Naive thymus-derived CD4-positive, alpha-beta T cell (primary cell): ENCODE results near the gene APOD. TPM values are rescaled to one million over a fixed set of nuclear protein-coding genes. Genes with fewer than 3 reads are reported as not detected.

Experiments
- ATAC-seq: fragments of 150-1000 bp; cut with Tn5 transposase; 2 replicates; pipeline ENCODE4 v1.10.0; 2021; ENCODE audit warnings: mild to moderate bottlenecking, moderate library complexity
- CTCF ChIA-PET: fragments of 350-600 bp; sonication (Branson Sonifier 250); formaldehyde crosslinking; loops from one replicate; lab custom pipeline; 2021; ENCODE audit warnings: antibody characterized with exemption; lab: Charles Lee
- POLR2A ChIA-PET: fragments of 350-600 bp; sonication (Branson Sonifier 250); formaldehyde crosslinking; loops from one replicate; lab custom pipeline; 2021; ENCODE audit warnings: antibody characterized with exemption, inconsistent platforms; lab: Charles Lee
- DNase-seq, 9 donors: peaks; one replicate each; pipeline versions ENCODE4 v3.0.0 to v3.0.0-alpha.2; 2020 to 2022; ENCODE audit warnings: mixed read lengths in 1 of 9
- H3K27ac ChIP-seq: one replicate; pipeline ENCODE4 v1.7.0; 2013; ENCODE audit warnings: mild to moderate bottlenecking, low read depth, low read length, moderate library complexity
- H3K27me3 ChIP-seq, 2 donors: one replicate each; pipeline ENCODE4 v1.7.0; 2013; ENCODE audit warnings: low read length in 2 of 2, mild to moderate bottlenecking in 2 of 2, moderate library complexity in 2 of 2; ENCODE audit not compliant: control insufficient read depth in 2 of 2, insufficient read depth in 2 of 2
- H3K36me3 ChIP-seq, 3 experiments: 1 replicate in 2 of 3; 2 replicates in 1 of 3; pipeline ENCODE4 v1.7.0; 2013; ENCODE audit warnings: low read length in 3 of 3, mild to moderate bottlenecking in 3 of 3, moderate library complexity in 1 of 3; ENCODE audit not compliant: insufficient read depth in 3 of 3, control insufficient read depth in 2 of 3
- H3K4me1 ChIP-seq, 2 donors: one replicate each; pipeline ENCODE4 v1.7.0; 2013; ENCODE audit warnings: low read length in 2 of 2, mild to moderate bottlenecking in 2 of 2, moderate library complexity in 1 of 2; ENCODE audit not compliant: control insufficient read depth in 2 of 2, insufficient read depth in 2 of 2
- H3K4me3 ChIP-seq: 2 replicates; pipeline ENCODE4 v1.7.0; 2013; ENCODE audit warnings: mild to moderate bottlenecking, low read length
- H3K9me3 ChIP-seq, 3 experiments: 1 replicate in 2 of 3; 2 replicates in 1 of 3; pipeline ENCODE4 v1.7.0; 2013; ENCODE audit warnings: low read length in 3 of 3; ENCODE audit not compliant: control insufficient read depth in 2 of 3
- H3K27ac Mint-ChIP-seq, 9 donors: one replicate each; pipeline ENCODE4 v1.8.0; 2020 to 2022; ENCODE audit warnings: mixed read lengths in 9 of 9, mild to moderate bottlenecking in 8 of 9, moderate library complexity in 5 of 9, inconsistent platforms in 2 of 9
- H3K27me3 Mint-ChIP-seq, 5 donors: one replicate each; pipeline ENCODE4 v1.8.0; 2021 to 2022; ENCODE audit warnings: mixed read lengths in 5 of 5, mild to moderate bottlenecking in 1 of 5
- H3K36me3 Mint-ChIP-seq, 5 donors: one replicate each; pipeline ENCODE4 v1.8.0; 2020 to 2022; ENCODE audit warnings: mixed read lengths in 5 of 5, mild to moderate bottlenecking in 3 of 5, inconsistent platforms in 1 of 5
- H3K4me1 Mint-ChIP-seq, 7 donors: one replicate each; pipeline ENCODE4 v1.8.0; 2020 to 2022; ENCODE audit warnings: mixed read lengths in 7 of 7, mild to moderate bottlenecking in 3 of 7, inconsistent platforms in 1 of 7
- H3K4me3 Mint-ChIP-seq, 10 donors: one replicate each; pipeline ENCODE4 v1.8.0; 2020 to 2022; ENCODE audit warnings: mild to moderate bottlenecking in 10 of 10, mixed read lengths in 10 of 10, moderate library complexity in 6 of 10, inconsistent platforms in 2 of 10
- H3K9me3 Mint-ChIP-seq, 11 donors: one replicate each; pipeline ENCODE4 v1.8.0; 2020 to 2022; ENCODE audit warnings: mixed read lengths in 11 of 11, mild to moderate bottlenecking in 4 of 11, inconsistent platforms in 1 of 11, moderate library complexity in 1 of 11
- intact Hi-C, 2 donors: fragments of 100-400 bp; cut with micrococcal nuclease; formaldehyde crosslinking; loops; one replicate each; pipeline ENCODE4 v1.15.1; 2023
- polyA plus RNA-seq, 2 donors: library from polyadenylated mRNA; unstranded; fragments of 300-500 nt; fragmentation: Illumina TruSeq; gene quantifications; one replicate each; pipeline ENCODE4 v1.2.3, GENCODE V29; 2021
- total RNA-seq, 6 experiments: library from RNA in 5 of 6; stranded (reverse) in 5 of 6; gene quantifications; 1 replicate in 5 of 6; 2 replicates in 1 of 6; pipeline ENCODE4 v1.2.3 and lab custom pipeline; 2021 to 2026

APOD gene
- total and polyA plus RNA-seq, 7 experiments from 2014 or later, result 0.56 TPM; not detected in 6

DNA sequence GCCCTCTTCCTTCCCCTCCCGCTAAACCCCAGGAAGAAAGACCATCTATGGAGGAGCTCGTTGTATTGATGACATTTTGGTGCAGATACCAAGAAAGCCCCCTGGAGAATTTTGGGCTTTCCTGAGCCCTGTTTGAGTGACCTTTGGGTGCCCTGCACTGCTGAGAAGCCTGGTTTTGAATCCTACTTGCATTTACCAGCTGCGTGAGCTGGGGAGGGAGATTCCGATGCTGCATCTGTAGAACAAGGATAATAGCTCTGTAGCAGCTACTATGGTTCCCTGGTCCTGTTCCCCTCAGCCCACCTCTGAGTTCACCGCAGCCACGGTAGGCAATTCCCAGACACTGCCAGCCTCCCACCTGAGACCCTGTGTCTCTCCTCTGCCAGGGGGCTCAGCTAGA, 5.2 kb downstream of the APOD start:
- Mint-ChIP-seq H3K9me3 (no peaks in the 10 kb centered on the region), H3K27ac (no peak overlapping the region), H3K36me3 (no peaks in the 10 kb centered on the region), H3K27me3 (peaks cover 0 to 14% (median 0%) of the 10 kb centered on the region in 5 donors), H3K4me1 (peaks cover 0 to 8% (median 0%) of the 10 kb centered on the region in 7 donors), H3K4me3 (no peak overlapping the region)
- H3K4me1 ChIP-seq, result no peaks in the 10 kb centered on the region
- ATAC-seq (no peak), DNase-seq (no peak)
- H3K27me3 ChIP-seq, result no peaks in the 10 kb centered on the region
- no peaks in the 10 kb centered on the region for H3K36me3 ChIP-seq
- CTCF ChIA-PET, result no interaction called here
- no peak overlapping the region for H3K4me3 ChIP-seq
- POLR2A ChIA-PET, result no interaction called here
- no peaks in the 10 kb centered on the region for H3K9me3 ChIP-seq
- intact Hi-C loops, result no loop called here
- no peak overlapping the region for H3K27ac ChIP-seq

DNA sequence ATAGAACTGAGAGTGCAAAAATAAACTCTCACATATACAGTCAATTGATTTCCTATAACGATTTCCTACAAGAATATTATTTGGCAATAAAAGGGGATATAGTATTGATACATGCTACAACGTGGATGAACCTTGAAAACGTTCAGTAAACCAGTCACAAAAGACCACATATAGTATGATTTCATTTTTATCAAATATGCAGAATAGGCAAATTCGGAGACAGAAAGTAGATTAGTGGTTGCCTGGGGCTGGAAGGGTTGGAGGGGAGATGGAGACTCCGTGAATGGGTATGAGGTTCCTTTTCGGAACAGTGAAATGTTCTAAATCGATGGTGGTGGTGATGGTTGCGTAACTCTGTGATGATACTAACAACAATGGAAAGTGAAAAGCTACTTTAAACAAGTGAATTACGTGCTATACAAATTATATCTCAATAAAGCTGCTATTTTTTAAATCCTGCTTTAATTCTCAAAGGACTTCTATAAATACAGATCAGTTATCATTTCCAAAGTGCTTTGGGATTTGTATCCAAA, 6.0 kb downstream of the APOD start:
- H3K4me3 ChIP-seq, result no peak overlapping the region
- intact Hi-C loops, result no loop called here
- Mint-ChIP-seq H3K36me3 (no peaks in the 10 kb centered on the region), H3K4me1 (peaks cover 0 to 8% (median 0%) of the 10 kb centered on the region in 7 donors), H3K9me3 (no peaks in the 10 kb centered on the region), H3K27ac (no peak overlapping the region), H3K4me3 (no peak overlapping the region), H3K27me3 (peaks cover 0 to 14% (median 0%) of the 10 kb centered on the region in 5 donors)
- H3K4me1 ChIP-seq, result no peaks in the 10 kb centered on the region
- ATAC-seq, result no peak
- no peaks in the 10 kb centered on the region for H3K9me3 ChIP-seq
- CTCF ChIA-PET, result no interaction called here
- POLR2A ChIA-PET, result no interaction called here
- no peaks in the 10 kb centered on the region for H3K27me3 ChIP-seq
- DNase-seq, result no peak
- H3K36me3 ChIP-seq, result no peaks in the 10 kb centered on the region
- H3K27ac ChIP-seq, result no peak overlapping the region

DNA sequence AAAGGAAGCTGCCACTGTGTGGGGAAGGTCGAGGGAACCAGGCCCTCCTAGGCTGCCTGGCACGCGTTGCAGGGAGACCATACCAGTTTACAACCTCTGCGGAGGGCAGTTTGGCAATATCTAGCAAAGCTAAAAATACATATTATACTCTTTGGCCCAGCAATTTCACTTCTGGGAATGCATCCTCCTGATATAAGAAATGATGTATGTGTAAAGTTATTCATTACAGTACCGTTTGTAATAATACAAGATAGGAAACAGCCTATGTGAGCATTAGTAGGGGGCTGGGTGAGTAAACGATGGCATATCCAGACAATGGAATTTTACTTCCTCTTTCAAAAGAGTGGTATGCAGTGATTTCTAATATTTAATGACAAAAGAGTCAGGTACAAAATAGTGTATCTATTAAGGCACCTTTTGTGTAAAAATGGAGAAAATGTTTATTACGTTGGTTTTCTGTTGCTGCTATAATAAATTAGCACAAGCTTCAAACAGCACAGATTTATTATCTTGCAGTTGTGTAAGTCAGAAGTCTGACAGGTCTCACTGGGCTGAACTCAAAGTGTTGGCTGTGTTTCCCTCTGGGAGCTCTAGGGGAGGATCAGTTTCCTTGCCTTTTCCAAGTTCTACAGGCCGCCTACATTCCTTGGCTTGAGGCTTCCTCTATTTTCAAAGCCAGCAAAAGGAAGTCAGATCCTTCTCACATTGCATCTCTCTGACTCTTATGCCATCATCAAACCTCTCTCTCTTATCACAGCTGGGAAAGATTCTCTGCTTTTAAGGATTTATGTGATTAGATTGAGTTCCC, 9.0 kb downstream of the APOD start:
- no peaks in the 10 kb centered on the region for H3K9me3 ChIP-seq
- no peaks in the 10 kb centered on the region for H3K36me3 ChIP-seq
- CTCF ChIA-PET, result interaction anchor here (1.3 kb wide), 1 partner anchor 19 kb away, joined by 4 read pairs; no protein-coding TSS in a partner anchor
- H3K9me3 Mint-ChIP-seq, result no peaks in the 10 kb centered on the region
- no peaks in the 10 kb centered on the region for H3K36me3 Mint-ChIP-seq
- H3K4me3 ChIP-seq, result no peak overlapping the region
- H3K27me3 Mint-ChIP-seq, result peaks cover 0 to 14% (median 0%) of the 10 kb centered on the region in 5 donors
- intact Hi-C loops, result no loop called here
- H3K4me1 ChIP-seq, result no peaks in the 10 kb centered on the region
- H3K4me1 Mint-ChIP-seq, result peaks cover 6 to 11% (median 10%) of the 10 kb centered on the region in 7 donors
- H3K27me3 ChIP-seq, result no peaks in the 10 kb centered on the region
- DNase-seq (no peak), ATAC-seq (no peak)
- POLR2A ChIA-PET, result no interaction called here
- H3K4me3 Mint-ChIP-seq, result no peak overlapping the region
- H3K27ac ChIP-seq, result no peak overlapping the region
- no peak overlapping the region for H3K27ac Mint-ChIP-seq

DNA sequence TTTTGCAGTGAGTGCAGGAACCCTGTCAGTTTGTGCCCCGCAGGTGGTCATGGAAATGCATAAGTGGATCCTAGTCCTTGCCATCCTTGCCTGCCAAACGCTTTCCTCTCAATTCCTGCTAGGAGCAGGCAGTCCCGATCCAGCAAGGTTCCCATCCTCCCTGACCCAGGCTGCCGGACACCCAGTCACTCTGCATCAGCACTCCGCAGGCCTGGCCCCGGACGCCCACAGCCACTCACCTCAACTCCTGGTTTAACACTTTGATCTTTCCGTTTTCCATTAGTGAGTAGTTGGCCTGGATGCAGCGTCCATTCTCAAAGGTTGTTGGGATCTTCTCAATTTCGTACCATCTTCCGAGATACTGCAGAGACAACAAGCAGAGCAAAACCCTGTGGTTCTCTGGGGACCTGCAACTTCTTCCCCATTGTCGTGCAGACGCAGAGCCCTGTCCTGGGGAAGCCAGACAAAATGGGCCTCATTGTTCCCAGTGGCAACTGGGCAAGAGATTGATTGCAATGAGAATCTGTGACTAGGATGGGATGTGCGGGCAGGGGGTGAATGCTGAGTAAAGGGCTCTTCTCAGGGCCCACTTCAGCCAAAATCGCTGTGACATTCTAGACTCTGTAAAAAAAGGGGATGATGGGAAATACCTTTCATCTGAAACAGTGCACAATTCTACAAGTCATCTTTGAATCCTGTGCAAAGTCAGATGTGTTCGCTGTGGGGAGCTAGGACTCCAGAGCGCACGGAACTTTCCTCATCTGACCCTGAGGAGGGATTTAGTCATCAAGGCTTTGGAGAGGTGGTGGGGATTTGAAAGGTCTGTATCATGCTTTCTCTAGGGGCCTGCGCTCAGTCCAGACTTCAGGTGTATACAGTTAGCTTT, 9.9 kb downstream of the APOD start:
- Mint-ChIP-seq H3K27ac (no peak overlapping the region), H3K9me3 (no peaks in the 10 kb centered on the region), H3K4me3 (no peak overlapping the region), H3K27me3 (peaks cover 0 to 14% (median 0%) of the 10 kb centered on the region in 5 donors), H3K36me3 (no peaks in the 10 kb centered on the region), H3K4me1 (peaks cover 6 to 11% (median 10%) of the 10 kb centered on the region in 7 donors)
- Histone ChIP-seq H3K27me3 (no peaks in the 10 kb centered on the region), H3K27ac (no peak overlapping the region), H3K4me1 (no peaks in the 10 kb centered on the region), H3K36me3 (no peaks in the 10 kb centered on the region), H3K4me3 (no peak overlapping the region), H3K9me3 (no peaks in the 10 kb centered on the region)
- ChIA-PET POLR2A (no interaction called here), CTCF (interaction anchor here (0.6 to 1.3 kb wide), 2 partner anchors 18 to 320 kb away, joined by 4 read pairs; no protein-coding TSS in a partner anchor)
- ATAC-seq, result no peak
- intact Hi-C loops, result no loop called here
- DNase-seq, result no peak

DNA sequence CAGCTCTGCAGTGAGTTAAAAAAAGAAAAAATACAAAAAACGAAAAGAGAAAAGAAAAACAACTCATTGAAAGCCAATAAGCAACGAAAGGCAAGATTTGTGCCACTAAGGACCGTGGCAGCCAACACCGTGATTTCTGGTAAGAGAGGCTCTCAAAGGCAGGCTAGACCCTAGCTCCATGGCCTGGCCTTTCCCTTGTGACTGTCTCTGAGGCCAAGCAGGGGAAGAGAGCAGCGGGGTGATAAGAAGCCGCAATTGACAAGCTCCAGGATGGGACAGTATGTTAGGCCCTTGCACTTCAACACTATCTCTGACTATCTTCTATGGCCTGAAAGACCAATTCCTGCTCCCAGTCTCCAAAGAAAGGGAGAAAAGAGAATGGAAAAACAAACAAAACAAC, 12.4 kb downstream of the APOD start:
- Mint-ChIP-seq H3K4me1 (peaks cover 9 to 15% (median 12%) of the 10 kb centered on the region in 7 donors), H3K27me3 (peaks cover 0 to 11% (median 0%) of the 10 kb centered on the region in 5 donors), H3K27ac (no peak overlapping the region), H3K4me3 (no peak overlapping the region), H3K9me3 (no peaks in the 10 kb centered on the region), H3K36me3 (no peaks in the 10 kb centered on the region)
- Histone ChIP-seq H3K27me3 (no peaks in the 10 kb centered on the region), H3K4me1 (no peaks in the 10 kb centered on the region), H3K36me3 (no peaks in the 10 kb centered on the region), H3K27ac (no peak overlapping the region), H3K4me3 (no peak overlapping the region), H3K9me3 (no peaks in the 10 kb centered on the region)
- ChIA-PET CTCF (no interaction called here), POLR2A (no interaction called here)
- ATAC-seq (no peak), DNase-seq (no peak)
- intact Hi-C loops, result no loop called here

DNA sequence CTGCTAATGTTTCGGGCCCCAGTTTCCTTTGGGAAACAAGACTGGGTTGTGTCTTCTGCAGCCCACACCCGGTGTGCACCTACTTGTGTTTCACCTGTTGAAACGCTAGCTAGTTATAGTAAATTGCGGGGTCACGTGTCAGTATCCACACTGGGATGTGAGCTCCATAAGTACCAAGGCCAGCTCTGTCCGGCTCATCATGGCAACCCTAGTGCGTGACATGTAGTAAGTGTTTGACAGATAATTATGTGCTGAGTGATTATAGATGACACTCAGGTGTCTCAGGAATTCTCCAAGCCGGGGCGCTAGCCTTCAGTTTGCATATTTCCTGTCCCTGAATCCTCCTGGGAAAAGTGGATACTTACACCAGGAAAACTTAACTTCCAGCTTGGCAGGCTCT, 12.8 kb downstream of the APOD start:
- no peaks in the 10 kb centered on the region for H3K27me3 ChIP-seq
- no peaks in the 10 kb centered on the region for H3K36me3 ChIP-seq
- no peaks in the 10 kb centered on the region for H3K9me3 ChIP-seq
- ChIA-PET POLR2A (interaction anchor here (0.5 to 0.9 kb wide), 3 partner anchors 20 to 40 kb away, joined by 3 read pairs; no protein-coding TSS in a partner anchor), CTCF (no interaction called here)
- H3K27ac ChIP-seq, result no peak overlapping the region
- H3K9me3 Mint-ChIP-seq, result no peaks in the 10 kb centered on the region
- H3K4me3 Mint-ChIP-seq, result no peak overlapping the region
- no peak overlapping the region for H3K27ac Mint-ChIP-seq
- H3K4me3 ChIP-seq, result no peak overlapping the region
- peaks cover 9 to 15% (median 13%) of the 10 kb centered on the region in 7 donors for H3K4me1 Mint-ChIP-seq
- intact Hi-C loops, result no loop called here
- ATAC-seq (no peak), DNase-seq (no peak)
- peaks cover 0 to 11% (median 0%) of the 10 kb centered on the region in 5 donors for H3K27me3 Mint-ChIP-seq
- H3K4me1 ChIP-seq, result no peaks in the 10 kb centered on the region
- H3K36me3 Mint-ChIP-seq, result no peaks in the 10 kb centered on the region
